ENCODE data around the gene ZNF362. TPM values are rescaled to one million over a fixed set of nuclear protein-coding genes. Genes with fewer than 3 reads are reported as not detected.

The ZNF362 gene
- total and polyA plus RNA-seq, 10 of the 15 experiments (the other 5 are each of a cell fraction or from before 2014, with no cell fraction given): 0.74 to 22.8 (median 7.4) TPM

DNA sequence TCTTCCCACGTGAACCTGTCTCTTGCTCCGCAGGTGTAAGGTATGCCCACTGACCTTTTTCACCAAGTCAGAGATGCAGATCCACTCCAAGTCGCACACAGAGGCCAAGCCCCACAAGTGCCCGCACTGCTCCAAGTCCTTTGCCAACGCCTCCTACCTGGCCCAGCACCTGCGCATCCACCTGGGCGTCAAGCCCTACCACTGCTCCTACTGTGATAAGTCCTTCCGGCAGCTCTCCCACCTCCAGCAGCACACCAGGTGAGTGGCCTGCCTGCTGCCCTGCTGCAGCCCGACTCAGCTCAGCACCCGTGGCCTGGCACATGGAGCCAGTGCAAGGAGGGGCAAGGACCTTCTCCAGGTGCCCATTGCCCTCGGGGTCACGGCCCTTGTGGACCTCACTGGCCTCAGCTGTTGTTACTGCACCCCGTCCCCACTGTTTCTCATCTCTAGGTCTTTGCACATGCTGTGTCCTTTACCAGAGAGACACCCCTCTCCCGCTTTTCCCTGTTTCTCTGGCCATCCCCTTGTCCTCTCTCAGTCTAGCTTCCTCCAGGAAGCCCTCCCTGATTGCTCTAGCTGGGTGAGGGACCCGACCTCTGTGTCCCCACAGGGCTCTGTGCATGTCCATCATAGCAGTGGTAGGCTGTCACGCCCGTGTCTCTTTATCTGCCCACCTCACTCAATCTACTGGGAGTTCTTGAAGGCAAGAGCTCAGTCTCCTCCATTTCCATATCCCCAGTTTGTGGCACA is 25.4 kb downstream of the ZNF362 start:
- CTCF ChIA-PET: interaction anchor here (0.9 kb wide), 1 partner anchor 189 kb away, joined by 3 read pairs; no protein-coding TSS in a partner anchor
- POLR2A ChIA-PET: no interaction called here

More for the DNA sequence above, 25.4 kb downstream of the ZNF362 start:
- Histone ChIP-seq H3K9ac (ENCODE audit: control insufficient read depth, insufficient read depth, low read length) (no peak overlapping the region), H3K4me3 (no peak overlapping the region), H3K79me2 (ENCODE audit: control insufficient read depth, insufficient read depth, low read length) (no peaks in the 10 kb centered on the region), H4K20me1 (ENCODE audit: control insufficient read depth, insufficient read depth) (no peaks in the 10 kb centered on the region), H3K27ac (ENCODE audit: control insufficient read depth, insufficient read depth) (no peak overlapping the region), H3K4me1 (ENCODE audit: control insufficient read depth, insufficient read depth, low read length) (no peaks in the 10 kb centered on the region), H3K36me3 (ENCODE audit: control insufficient read depth in 2 of 2, insufficient read depth in 2 of 2, low read length in 1 of 2) (peaks cover 0 to 5% of the 10 kb centered on the region in 2 experiments; a peak in 3 of 4 replicates), H2AFZ (ENCODE audit: control insufficient read depth, low read depth, low read length) (no peak overlapping the region), H3K27me3 (replicated peaks in 1 of 2; ENCODE audit: control insufficient read depth in 2 of 2, insufficient read depth in 2 of 2, low read length in 1 of 2) (no peaks in the 10 kb centered on the region), H3K4me2 (ENCODE audit: control insufficient read depth, insufficient read depth) (no peak overlapping the region), H3K9me3 (replicated peaks; ENCODE audit: control insufficient read depth, insufficient read depth, low read length) (no peaks in the 10 kb centered on the region)
- in situ Hi-C loops (cut with MboI): no loop called here
- no peak for FAIRE-seq
- ChIA-PET RAD21 (ENCODE audit: unreplicated experiment) (no interaction called here), SMC1A (ENCODE audit: uncharacterized antibody, unreplicated experiment) (no interaction called here)
- no TSS peak for BruUV-seq (replicated peaks)
- 73% methylated on average over 17 of the region's 17 CpGs for WGBS (ENCODE audit: insufficient coverage, insufficient replicate concordance, low lambda C conversion rate, missing lambda C conversion rate)
- no peak for TF ChIP-seq SMARCA5 (IDR thresholded peaks at IDR 0.05)
- no peak for TF ChIP-seq ZNF207 (IDR thresholded peaks at IDR 0.05; ENCODE audit: borderline replicate concordance)
- TF ChIP-seq RAD51 (IDR thresholded peaks at IDR 0.05): no peak
- no peak for TF ChIP-seq RBBP5 (conservative IDR thresholded peaks at IDR 0.05)
- no peak for TF ChIP-seq MTA3 (IDR thresholded peaks at IDR 0.05; ENCODE audit: borderline replicate concordance, low read length)
- no peak for TF ChIP-seq NRF1 (conservative IDR thresholded peaks at IDR 0.05; ENCODE audit: low read depth, low read length)
- TF ChIP-seq ATF7 (IDR thresholded peaks at IDR 0.05; ENCODE audit: low read depth): no peak
- TF ChIP-seq BMI1 (IDR thresholded peaks at IDR 0.05; ENCODE audit: borderline replicate concordance): no peak
- TF ChIP-seq, protein P1, sequence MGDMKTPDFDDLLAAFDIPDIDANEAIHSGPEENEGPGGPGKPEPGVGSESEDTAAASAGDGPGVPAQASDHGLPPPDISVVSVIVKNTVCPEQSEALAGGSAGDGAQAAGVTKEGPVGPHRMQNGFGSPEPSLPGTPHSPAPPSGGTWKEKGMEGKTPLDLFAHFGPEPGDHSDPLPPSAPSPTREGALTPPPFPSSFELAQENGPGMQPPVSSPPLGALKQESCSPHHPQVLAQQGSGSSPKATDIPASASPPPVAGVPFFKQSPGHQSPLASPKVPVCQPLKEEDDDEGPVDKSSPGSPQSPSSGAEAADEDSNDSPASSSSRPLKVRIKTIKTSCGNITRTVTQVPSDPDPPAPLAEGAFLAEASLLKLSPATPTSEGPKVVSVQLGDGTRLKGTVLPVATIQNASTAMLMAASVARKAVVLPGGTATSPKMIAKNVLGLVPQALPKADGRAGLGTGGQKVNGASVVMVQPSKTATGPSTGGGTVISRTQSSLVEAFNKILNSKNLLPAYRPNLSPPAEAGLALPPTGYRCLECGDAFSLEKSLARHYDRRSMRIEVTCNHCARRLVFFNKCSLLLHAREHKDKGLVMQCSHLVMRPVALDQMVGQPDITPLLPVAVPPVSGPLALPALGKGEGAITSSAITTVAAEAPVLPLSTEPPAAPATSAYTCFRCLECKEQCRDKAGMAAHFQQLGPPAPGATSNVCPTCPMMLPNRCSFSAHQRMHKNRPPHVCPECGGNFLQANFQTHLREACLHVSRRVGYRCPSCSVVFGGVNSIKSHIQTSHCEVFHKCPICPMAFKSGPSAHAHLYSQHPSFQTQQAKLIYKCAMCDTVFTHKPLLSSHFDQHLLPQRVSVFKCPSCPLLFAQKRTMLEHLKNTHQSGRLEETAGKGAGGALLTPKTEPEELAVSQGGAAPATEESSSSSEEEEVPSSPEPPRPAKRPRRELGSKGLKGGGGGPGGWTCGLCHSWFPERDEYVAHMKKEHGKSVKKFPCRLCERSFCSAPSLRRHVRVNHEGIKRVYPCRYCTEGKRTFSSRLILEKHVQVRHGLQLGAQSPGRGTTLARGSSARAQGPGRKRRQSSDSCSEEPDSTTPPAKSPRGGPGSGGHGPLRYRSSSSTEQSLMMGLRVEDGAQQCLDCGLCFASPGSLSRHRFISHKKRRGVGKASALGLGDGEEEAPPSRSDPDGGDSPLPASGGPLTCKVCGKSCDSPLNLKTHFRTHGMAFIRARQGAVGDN (IDR thresholded peaks at IDR 0.05): no peak
- TF ChIP-seq NR2F1 (conservative IDR thresholded peaks at IDR 0.05): no peak
- DNase-seq (ENCODE audit: low read depth, low spot score): no peak
- intact Hi-C loops (cut with micrococcal nuclease; ENCODE audit: unreplicated experiment): no loop called here
- no peak for ATAC-seq

Measured in GM12878 (cell line).